SK-N-MC (cell line): ENCODE results near the gene TMEM163.

Experiments
- EZH2 ChIP-seq: fragments of 200-600 bp; sonication (generic); IDR thresholded peaks from one replicate; pipeline ENCODE4 v1.6.1; 2017; ENCODE audit warnings: antibody characterized with exemption
- POLR2AphosphoS5 ChIP-seq: IDR thresholded peaks from 2 replicates; pipeline ENCODE4 v1.6.1; 2012; ENCODE audit warnings: mild to moderate bottlenecking, low read depth, low read length, borderline replicate concordance

- TF ChIP-seq POLR2AphosphoS5 (no peak), EZH2 (no peak)
These were observed 213.4 kb downstream of the TMEM163 start for GRCh38 chr2:134505446-134505845.
